Panc1 (cell line): Measurements from ENCODE around the gene C19orf81.
A peak's percentile ranks its signal among the peaks of the same experiment; 100 is the strongest.

ENCODE experiments used
- CTCF ChIP-seq: fragments of 450-650 bp; IDR thresholded peaks from 2 replicates; pipeline ENCODE4 v1.5.1; 2017; ENCODE audit warnings: mild to moderate bottlenecking
- POLR2AphosphoS5 ChIP-seq: IDR thresholded peaks from 2 replicates; pipeline ENCODE4 v1.6.1; 2012; ENCODE audit warnings: mild to moderate bottlenecking, low read depth, low read length, moderate library complexity
- REST ChIP-seq, 2 experiments: IDR thresholded peaks; 2 replicates each; pipeline ENCODE4 v1.6.1; 2011 to 2012; ENCODE audit warnings: low read depth in 2 of 2, control low read depth in 1 of 2, low read length in 1 of 2, mild to moderate bottlenecking in 1 of 2, moderate library complexity in 1 of 2; ENCODE audit not compliant: insufficient read depth in 1 of 2
- SIN3A ChIP-seq: IDR thresholded peaks from 2 replicates; pipeline ENCODE4 v1.6.1; 2012; ENCODE audit warnings: low read depth, mild to moderate bottlenecking, low read length, moderate library complexity, borderline replicate concordance; ENCODE audit not compliant: insufficient read depth

GRCh38 chr19:50703915-50704796 is 54.9 kb downstream of the C19orf81 start:
- TF ChIP-seq CTCF: peak; percentile 69
- TF ChIP-seq REST (IDR thresholded peaks at IDR 0.05; ENCODE audit: insufficient read depth in 1 of 2, low read depth in 2 of 2, low read length in 1 of 2): no peak
- TF ChIP-seq SIN3A: no peak
- TF ChIP-seq POLR2AphosphoS5: no peak
